Right renal pelvis (tissue), 4 donors: Measurements from ENCODE around the gene MPRIP. TPM values are rescaled to one million over a fixed set of nuclear protein-coding genes. Genes with fewer than 3 reads are reported as not detected.

Experiments used
- DNase-seq, 4 donors: peaks; one replicate each; pipeline ENCODE4 v3.0.0-alpha.2; 2013; ENCODE audit warnings: low read depth in 4 of 4, low spot score in 3 of 4, missing footprints in 1 of 4
- polyA plus RNA-seq, 4 donors: library from polyadenylated mRNA; unstranded; fragments of 120-200 nt; gene quantifications; one replicate each; pipeline ENCODE4 v1.2.1, GENCODE V29; 2013; ENCODE audit not compliant: insufficient read length in 4 of 4

MPRIP gene
- polyA plus RNA-seq, 4 donors = 140 to 180 (median 164) TPM

DNA sequence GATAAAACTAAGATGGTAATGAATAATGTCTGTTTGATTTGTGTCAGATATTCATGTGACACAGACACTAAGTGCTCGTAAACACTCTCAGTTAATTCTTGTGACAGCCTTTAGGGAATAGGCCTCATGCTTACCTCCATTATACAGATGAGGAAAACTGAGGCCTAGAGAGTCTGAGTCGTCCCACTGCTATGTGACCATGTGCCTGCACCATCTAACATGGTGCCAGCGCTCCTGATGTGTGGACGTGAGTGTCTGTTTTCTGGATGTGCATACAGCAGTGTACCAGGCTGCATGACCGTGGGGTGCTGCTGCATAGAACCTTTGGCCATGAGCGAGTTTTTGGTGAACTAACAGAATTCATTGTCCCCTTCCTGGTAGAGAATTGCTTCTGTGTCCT, 61.8 kb downstream of the MPRIP start:
- DNase-seq = no peak

DNA sequence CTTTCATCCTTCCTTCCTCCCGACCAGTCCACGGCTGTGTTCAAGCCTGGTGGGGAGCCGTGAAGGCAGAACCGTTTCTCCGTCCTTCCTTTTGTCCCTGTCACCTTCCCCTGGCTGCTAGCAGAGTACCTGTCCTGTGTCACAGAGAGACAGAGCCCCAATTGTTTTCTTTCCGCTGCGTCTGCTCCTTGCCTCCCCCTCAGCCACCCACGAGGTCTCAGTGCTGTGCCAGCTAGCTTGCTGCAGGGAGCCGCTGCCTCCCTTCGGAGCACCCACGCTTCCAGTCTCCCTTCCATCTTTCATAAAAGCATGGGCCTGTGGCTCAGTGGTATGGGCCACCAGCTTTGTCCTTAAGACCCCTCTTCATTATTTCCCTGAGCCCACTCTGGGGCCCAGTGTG, 62.2 kb downstream of the MPRIP start:
- no peak for DNase-seq

DNA sequence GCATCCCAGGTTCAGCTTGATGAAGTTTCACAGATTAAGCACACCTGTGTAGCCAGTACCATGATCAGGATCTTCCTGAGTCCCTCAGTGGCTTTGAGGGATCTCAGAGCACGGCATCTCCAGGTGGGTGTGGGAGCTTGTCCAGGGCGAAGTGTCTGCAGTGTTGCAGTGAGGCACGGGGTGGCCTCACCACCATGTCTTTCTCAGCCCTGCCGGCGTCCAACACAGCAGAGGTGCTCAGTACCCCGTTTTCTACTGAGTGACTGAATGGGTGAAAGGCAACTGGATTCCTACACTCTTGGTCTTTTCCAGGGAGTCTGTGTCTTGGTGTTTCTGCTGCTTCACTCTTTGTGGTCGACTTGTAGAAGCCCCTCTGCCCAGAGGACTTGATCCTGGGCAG, 63.7 kb downstream of the MPRIP start:
- no peak for DNase-seq

DNA sequence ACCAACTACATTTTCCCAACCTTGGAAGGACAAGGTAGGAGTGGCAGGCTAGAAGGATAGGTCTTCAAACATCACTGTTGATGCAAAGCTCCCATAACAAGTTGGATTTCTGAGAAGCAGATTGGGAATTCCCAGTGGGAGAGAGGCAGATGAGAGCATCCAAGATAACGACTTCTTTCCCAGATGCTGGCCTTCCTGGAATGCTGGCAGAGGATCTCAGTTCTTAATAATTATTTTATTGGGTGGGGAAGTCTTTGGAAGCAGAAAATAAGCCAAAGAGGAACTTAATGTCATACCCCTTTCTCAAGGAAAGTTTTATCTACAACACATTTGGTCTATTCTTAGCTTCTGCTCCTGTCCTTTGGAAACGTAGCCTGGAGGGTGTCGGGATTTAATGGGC, 64.5 kb downstream of the MPRIP start:
- DNase-seq = no peak

DNA sequence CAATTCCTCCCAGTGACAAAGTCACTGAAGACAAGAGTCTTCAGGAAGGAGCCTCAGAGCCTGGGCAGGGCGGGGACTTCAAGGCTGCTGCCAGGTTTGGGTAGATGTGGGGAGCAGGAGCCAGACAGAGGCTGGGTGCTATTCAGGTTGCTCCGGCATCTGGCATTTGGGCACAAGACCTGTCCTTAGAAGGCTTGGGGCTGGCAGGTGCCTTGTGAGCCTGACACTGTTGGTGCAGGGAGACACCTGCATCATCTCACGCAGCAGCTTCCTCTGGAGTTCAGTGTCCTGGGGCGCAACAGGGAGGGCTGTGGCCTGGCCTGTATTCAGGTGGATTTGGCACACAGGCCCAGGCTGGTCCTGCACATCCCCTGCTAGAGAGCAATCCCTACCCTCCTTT, 65.0 kb downstream of the MPRIP start:
- DNase-seq = no peak

DNA sequence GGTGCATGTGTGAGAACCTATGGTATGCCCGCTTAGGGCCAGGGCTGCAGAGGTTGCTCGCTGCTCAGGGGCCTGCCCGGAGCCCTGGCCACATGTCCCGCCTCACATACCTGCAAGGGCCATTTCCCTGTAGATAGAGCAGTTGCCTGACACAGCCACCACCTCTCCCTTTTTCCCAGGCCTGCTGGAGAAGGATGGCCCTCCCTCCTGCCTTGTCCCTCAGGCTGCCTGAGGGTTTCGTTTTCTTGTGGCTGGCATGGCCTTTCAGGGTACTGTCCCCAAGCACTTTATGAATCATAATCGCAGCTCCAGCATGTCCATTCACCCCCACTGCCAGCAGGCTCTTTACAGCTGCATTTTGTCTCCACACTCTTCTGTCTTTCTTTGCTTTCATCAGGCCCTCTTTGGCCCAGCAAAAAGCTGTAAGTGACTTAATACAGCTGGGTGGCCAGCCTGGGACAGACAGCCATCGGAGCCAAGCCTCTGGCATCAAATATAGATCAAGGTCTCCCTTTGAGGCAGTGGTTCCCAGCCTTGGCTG, 65.7 kb downstream of the MPRIP start:
- DNase-seq = no peak

DNA sequence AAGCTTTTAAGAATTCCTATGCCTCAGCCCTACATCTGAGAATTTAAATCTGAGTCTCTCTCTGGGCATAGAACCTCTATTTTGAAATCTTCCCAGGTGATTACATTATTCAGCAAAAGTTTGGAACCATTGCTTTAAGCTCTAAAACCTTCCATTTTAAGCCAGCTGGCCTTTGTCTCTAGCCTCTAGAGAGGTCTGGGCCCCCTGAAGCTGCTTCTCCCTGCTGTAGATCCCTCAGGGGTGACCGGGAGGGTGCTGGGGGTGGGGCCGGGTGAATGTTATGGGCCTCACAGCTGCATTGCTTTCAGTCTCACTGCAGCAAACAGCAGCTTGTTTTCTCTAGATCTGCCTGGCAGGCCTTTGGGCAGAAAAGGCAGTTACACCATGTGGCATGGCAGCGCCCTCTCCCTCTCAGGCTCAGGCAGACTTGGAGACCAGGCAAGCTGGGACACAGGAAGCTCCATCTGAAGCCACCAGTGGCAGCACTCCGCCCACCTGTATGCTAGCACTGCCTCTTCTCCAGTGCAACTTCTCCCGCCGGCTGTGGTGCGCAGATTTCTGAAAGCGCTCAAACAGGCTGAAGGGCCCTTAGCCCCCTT, 66.3 kb downstream of the MPRIP start:
- DNase-seq = no peak

DNA sequence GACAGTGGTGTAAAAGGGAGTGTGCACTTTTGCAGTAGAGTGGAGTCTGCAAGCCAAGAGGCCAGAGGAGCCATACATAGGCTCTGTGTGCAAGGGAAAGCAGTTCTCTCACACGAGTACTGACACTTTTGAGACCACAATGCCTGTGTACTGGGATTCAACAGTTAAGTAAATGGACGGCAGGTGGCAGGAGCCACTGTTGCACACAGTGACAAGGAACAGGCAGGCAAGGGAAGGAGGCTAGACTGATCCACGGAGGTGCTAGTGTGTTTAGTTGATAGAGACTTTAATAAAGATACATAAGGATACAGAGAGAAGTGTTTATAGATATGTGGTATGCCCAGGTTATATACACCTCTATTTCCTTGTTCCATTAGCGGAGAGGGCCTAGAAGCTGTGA, 67.0 kb downstream of the MPRIP start:
- DNase-seq = no peak

DNA sequence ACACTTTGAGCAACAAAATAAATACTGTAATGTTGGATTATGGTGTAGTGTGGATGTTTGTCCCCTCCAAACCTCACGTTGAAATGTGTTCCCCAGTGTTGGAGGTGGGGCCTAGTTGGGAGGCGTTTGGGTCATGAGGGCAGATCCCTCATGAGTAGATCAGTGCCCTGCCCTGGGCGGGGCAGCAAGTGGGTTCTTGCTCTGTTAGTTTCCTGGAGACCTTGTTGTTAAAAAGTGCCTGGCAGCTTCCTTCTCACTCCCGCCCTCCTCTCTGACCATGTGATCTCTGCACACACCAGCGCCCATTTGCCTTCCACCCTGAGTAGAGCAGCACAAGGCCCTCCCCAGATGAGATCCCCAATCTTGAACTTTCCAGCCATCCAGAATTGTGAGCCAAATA, 67.7 kb downstream of the MPRIP start:
- no peak for DNase-seq

DNA sequence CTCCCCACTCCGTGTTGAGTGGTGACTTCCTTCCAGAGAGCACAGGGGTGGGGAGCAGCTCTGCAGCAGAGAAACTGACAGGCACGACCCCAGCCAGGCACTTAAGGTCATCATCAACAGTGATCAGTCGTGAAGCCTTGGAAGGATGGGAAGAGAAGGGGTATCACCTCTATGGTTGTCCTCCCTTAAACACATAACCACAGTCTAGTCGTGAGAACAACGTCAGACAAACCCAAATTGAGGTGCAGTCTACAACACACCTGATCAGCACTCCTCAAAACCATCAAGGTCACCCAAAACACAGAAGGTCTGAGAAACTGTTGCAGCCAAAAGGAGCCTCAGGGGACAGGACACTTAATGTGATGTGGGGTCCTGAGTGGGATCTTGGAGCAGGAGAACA, 68.3 kb downstream of the MPRIP start:
- DNase-seq = no peak

DNA sequence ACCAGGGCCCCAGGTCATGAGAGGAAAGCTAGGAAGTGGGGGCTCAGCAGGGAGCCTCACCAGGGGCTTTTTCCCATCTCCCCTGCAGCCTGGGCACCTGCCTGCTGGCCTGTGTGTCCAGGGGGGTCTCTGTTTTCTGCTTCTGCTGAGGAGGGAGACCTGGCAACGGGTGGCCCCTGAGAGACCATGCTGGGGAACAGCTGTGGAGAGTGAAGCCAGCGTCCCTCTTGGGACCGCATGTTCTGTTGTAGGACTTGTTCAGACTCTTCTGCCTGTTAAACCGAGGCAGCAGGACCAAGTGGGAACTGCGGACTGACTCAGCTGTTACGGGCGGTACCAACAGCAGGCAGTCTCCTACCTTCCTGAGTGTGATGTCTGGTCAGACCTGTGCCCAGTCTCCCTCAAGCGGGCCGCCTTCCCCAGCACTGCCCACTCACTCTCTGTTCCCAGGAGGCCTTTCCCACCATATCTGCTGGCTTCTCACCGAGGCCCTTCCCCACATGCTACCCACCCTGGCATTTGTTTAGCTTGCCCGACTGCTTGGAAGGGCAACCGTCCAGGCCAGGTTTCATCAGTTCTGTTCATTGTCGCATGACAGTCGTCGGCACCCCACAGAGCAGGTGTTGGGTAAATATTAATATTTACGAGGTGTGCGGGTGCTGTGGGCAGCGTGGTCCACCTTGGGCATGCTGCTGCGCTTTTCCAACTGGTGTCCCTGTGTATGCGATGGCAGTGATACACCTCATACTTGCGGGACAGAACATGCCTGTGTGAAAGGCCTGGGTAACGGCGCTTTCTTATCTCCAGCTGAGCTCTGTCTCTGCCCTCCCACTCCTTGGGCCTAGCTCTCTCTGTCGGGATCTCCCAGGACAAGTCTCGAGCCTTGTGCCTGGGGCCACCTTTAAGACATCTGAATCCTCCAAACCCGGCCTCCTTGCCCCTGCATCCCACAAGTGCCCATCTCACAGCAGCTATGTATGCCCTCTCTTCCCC, 69.4 kb downstream of the MPRIP start:
- DNase-seq = no peak

DNA sequence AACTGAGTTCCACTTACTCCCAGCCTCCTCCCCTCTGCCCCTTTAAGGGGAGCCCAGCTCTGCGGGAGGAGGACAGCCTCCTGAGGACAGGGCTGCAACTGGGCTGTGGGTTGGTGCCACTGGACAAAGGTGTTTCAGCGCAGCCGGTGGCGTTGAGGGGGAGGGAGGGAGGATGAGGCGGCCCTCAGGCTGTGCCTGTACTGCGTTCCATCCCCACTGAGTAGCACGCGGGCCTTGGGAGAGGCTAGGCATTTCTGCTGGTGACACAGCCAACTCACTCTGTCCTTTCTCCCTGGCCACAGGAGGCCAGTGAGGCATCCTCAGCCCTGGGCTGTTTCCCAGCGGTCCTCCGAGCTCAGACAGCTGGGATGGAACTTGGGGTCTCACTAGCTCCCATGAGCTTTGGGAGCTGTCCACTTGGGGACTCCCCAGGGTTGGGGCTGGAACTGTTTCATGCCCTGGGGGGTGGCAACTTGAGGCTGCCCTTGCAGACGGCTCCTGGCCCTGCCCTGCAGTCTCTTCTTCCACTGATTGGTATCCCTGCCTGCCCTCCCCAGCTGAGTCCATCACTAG, 70.5 kb downstream of the MPRIP start:
- no peak for DNase-seq

DNA sequence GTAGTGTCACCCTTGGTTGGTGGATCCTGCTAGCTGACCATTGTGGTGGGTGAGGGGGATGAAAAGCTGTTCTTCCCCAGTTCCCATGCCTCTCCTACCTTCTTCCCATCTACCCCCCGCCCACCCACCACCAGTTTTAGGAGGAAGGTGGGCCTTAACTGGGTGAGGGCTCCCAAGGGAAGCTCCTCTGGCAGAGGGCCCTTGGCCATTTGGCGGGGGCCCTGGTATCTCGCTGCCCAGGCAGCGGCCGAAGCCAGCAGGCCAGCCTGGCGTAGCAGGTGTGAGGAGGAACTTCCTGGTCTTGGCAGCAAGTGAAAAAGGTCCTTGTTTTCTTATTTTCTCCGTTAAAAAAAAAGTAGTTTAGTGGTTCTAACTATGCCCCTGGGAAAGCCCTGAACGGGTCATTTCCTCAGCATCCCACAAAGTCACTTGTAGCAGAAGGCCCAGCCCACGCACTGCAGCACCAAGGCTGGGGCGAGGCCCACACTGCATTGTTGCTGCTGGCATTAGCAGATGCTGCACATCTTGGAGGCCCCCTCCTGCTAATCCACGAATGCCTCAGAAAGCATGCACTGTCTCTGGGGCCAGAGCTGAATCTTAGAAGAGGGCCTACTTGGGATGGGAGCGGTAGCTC, 72.5 kb downstream of the MPRIP start:
- DNase-seq = no peak

DNA sequence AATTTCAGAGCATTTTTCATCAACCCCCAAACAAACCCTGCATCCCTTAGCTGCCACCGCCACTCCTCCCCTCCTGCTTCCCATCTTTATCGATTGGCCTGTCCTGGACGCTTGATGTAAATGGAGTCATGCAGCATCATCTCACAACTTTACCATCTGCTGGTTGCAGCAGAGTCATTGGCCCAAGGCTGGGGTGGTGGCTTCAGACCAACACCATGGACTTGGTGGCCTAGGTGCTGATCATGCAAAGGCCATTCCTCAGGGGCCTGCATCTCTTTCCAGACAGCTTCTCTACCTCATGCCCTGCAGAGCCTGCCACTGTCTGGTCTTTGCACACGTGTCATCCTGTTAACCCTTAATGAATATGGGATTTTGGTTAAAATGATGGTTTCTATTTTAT, 73.4 kb downstream of the MPRIP start:
- no peak for DNase-seq

DNA sequence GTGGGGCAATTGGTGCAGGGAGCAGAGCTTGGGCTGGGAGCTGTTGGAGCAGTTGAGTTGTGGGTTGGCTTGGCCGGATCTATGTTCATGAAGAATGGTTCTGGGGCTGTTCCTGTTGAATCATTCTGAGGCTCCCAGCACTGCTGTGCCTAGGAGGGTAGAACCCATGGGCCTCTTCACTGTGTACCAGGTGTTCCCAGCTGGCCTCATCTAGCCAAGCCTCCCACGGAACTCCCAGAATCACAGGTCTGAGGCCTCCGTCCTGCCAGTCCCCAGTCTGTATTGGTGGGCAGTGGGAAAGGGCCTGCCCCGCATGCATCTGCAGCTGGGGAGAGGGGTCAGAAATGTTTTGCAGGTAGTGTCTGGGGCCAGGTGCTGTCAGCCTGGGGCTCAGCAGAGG, 74.1 kb downstream of the MPRIP start:
- no peak for DNase-seq

DNA sequence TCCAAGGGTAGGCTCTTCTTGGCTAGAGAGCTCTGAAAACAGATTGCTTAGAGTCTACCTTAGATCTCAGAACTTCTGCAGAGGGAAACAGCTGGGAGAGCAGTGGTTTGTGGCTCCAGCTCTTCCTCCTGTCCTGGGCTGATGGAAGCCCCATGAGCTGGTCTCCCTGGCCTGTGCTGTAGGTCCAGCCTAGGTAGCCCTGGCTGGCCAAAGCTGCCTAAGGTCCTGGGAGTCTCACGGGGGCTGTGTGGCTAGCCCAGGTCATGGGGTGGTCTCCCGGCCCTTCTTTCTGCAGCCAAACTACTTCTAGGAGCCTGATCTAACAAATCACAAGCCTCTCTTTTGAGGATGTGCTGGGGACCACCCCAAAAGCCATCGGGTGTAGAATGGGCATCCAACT, 75.7 kb downstream of the MPRIP start:
- no peak for DNase-seq

DNA sequence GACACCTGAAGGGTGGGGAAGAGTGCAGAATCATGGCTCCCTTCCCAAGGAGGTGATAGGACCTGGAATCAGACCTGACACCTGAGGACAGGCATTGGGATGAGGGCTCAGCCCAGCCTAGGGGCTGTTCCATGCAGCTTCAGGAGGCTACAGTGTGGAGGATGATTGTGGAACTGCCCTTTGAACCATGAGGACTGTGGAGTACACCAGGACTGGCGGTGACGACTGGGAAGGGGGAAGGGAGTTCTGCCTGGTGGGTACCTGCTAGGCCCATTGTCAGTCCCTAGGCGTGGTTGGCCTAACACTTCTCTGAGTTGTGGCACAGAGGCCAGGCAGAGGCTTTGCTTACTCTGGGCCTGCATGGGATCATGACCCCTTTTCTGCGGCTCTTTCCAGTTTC, 76.1 kb downstream of the MPRIP start:
- DNase-seq = no peak

DNA sequence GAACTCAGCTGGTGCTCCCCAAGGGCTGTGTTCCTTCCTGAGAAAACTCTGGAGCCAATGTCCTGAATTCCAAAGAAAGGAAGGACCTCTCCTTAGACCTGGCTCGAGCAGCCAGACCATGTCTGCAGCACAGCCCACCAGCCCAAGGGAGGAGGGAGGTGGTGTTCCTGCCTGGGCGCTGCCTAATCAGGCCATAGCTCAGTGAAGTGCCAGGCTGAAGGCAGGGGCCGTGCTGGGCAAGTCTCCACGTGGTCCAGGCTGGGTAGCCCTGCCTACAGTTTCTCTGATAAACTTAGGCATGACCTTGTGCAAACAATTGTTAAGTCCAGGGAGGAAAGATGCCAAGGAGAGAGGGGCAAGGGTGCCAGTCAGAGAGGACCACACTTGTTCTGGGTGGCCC, 76.8 kb downstream of the MPRIP start:
- DNase-seq = no peak

DNA sequence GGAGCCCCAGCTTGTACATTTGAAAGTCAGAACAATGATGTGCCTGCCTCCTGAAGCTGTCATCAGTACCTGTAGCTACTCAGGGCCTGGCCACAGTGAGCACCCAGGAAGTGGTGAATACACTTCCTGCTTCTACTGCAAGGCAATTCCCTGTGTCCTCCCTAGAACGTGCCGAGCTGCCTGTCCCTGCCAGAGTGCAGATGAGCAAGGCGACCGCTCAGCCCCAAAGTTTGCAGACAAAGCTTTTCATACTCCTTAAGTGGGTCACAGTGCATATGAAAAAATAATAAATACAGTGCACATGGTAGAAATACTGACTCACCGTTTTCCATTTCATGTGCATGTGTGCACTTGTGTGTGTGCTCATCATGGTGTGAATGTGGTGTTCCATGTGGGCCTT, 77.3 kb downstream of the MPRIP start:
- DNase-seq = no peak

DNA sequence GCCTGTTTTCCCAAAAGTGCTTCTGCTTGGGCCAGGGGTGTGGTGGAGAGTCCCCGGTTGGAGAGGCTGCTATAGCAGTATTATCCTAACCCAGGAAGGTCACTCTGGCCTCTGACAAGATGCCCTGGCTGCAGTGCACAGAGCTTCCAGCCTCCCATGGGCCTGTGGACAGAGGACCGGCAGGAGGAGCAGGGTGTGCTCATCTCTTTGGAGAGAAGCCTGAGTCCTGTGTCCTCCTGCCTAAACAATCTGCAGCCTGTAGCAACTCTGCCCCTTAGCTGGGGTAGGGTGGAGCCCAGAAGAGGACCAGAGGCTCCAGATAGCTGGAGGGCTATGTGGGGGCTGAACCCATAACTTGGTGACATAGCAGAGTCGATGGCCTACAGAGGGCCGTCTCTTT, 78.0 kb downstream of the MPRIP start:
- DNase-seq = no peak

DNA sequence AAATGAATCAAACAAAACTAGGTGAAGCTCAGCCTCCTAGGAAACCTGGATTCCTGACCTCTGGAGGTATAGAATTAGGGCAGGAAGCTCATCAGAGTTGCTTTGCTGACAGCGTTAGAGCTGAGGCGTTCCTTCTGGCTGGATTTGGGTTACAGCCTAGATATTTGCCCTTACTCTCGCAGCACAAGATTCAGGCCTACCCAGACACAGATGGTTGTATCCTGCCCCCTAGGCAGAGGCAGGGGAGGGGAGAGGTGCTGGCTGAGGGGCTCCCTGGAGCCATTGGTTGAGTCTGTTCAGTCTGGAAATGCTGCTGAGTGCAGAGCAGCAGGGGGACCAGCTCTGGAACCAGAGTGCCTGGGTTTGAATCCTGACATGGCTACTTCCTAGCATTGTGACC, 78.4 kb downstream of the MPRIP start:
- DNase-seq = peak in 2 of 4 donors; percentile 37 to 58
